Activated B cell treated with CpG ODN at 0.5 μM for 24 hours (primary cell): ENCODE data around the gene RNF19B. TPM values are rescaled to one million over a fixed set of nuclear protein-coding genes. Genes with fewer than 3 reads are reported as not detected.

Experiments
- ATAC-seq: fragments of 200-7000 bp; cut with Tn5 transposase; one replicate; pipeline ENCODE4 v1.10.0; 2021; ENCODE audit warnings: low read depth, mild to moderate bottlenecking, moderate library complexity
- CTCF ChIA-PET: fragments of 350-600 bp; sonication (Branson Sonifier 250); formaldehyde crosslinking; loops from one replicate; lab custom pipeline; 2021; ENCODE audit warnings: antibody characterized with exemption; lab: Charles Lee
- POLR2A ChIA-PET: fragments of 350-600 bp; sonication (Branson Sonifier 250); formaldehyde crosslinking; loops from one replicate; lab custom pipeline; 2021; ENCODE audit warnings: antibody characterized with exemption; lab: Charles Lee
- DNase-seq: peaks from one replicate; pipeline ENCODE4 v3.0.0; 2022
- H3K27ac Mint-ChIP-seq: one replicate; pipeline ENCODE4 v1.8.0; 2020; ENCODE audit warnings: mixed read lengths
- H3K27me3 Mint-ChIP-seq: one replicate; pipeline ENCODE4 v1.8.0; 2021; ENCODE audit warnings: mixed read lengths
- H3K36me3 Mint-ChIP-seq: one replicate; pipeline ENCODE4 v1.8.0; 2021; ENCODE audit warnings: low read depth, mixed read lengths
- H3K4me1 Mint-ChIP-seq: one replicate; pipeline ENCODE4 v1.8.0; 2021; ENCODE audit warnings: mixed read lengths
- H3K4me3 Mint-ChIP-seq: one replicate; pipeline ENCODE4 v1.8.0; 2020; ENCODE audit warnings: mild to moderate bottlenecking, mixed read lengths
- H3K9me3 Mint-ChIP-seq: one replicate; pipeline ENCODE4 v1.8.0; 2020; ENCODE audit warnings: mixed read lengths
- intact Hi-C: fragments of 100-400 bp; cut with micrococcal nuclease; formaldehyde crosslinking; loops from one replicate; pipeline ENCODE4 v1.15.1; 2024
- total RNA-seq: library from RNA; stranded (reverse); gene quantifications from 2 replicates; pipeline ENCODE4 v1.2.3, GENCODE V29; 2022
- TF ChIP-seq, protein P1 (sequence below): fragments of 200-600 bp; IDR thresholded peaks from one replicate; pipeline ENCODE4 v1.8.0; 2022; ENCODE audit warnings: antibody characterized with exemption, mild to moderate bottlenecking

RNF19B gene
- total RNA-seq, 1 donor from 2014 or later: 23.6 TPM

DNA sequence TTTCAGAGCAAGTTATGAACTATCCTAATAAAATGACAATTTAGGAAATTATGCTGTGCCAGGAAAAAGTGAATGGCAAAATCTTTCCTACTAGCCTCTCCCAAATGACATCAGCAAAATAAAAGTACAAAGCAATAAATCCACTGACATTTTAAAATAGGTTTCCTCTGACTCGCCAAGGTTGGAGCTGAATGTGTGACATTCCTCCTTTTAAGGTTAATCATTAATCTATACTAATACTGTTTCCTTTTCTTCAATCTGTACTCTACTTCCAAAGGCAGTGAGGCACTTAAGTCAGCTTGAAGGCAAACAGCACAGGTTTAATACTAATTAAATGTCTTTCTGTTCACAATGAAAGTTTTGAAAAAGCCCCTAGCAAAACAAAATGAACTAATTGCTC, 15.7 kb downstream of the RNF19B start:
- no peaks in the 10 kb centered on the region for H3K27me3 Mint-ChIP-seq
- H3K4me1 Mint-ChIP-seq: peaks cover 37% of the 10 kb centered on the region
- POLR2A ChIA-PET: interaction anchor here (1.0 to 3.8 kb wide), 2 partner anchors 15 to 67 kb away, joined by 4 to 20 read pairs; partner anchors contain the start of gene RNF19B
- peaks cover 60% of the 10 kb centered on the region for H3K36me3 Mint-ChIP-seq
- intact Hi-C loops: loop anchor here (2.0 kb wide), 1 partner anchor 14 kb away; no protein-coding TSS in a partner anchor
- CTCF ChIA-PET: interaction anchor here (1.1 kb wide), 1 partner anchor 58 kb away, joined by 3 read pairs; no protein-coding TSS in a partner anchor
- DNase-seq (no peak), ATAC-seq (no peak)
- no peak overlapping the region for H3K4me3 Mint-ChIP-seq
- no peak overlapping the region for H3K27ac Mint-ChIP-seq
- TF ChIP-seq, protein P1, sequence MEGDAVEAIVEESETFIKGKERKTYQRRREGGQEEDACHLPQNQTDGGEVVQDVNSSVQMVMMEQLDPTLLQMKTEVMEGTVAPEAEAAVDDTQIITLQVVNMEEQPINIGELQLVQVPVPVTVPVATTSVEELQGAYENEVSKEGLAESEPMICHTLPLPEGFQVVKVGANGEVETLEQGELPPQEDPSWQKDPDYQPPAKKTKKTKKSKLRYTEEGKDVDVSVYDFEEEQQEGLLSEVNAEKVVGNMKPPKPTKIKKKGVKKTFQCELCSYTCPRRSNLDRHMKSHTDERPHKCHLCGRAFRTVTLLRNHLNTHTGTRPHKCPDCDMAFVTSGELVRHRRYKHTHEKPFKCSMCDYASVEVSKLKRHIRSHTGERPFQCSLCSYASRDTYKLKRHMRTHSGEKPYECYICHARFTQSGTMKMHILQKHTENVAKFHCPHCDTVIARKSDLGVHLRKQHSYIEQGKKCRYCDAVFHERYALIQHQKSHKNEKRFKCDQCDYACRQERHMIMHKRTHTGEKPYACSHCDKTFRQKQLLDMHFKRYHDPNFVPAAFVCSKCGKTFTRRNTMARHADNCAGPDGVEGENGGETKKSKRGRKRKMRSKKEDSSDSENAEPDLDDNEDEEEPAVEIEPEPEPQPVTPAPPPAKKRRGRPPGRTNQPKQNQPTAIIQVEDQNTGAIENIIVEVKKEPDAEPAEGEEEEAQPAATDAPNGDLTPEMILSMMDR: no peak
- H3K9me3 Mint-ChIP-seq: no peaks in the 10 kb centered on the region

DNA sequence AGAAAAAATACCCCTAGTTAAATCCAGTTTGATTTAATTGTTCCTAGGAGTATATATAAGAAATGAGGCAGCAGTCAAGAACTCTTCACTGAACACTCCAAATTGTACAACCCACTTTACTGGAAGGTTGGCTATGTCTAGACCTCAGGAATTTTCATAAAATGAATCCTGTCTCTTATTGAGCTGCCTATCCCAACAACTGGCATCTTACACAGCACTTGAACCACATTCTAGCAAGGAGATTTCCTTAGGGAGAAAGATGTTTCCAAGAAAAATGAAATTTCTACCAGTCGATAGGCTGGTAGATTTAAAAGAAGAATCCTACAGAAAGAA, 16.3 kb downstream of the RNF19B start:
- ChIA-PET CTCF (interaction anchor here (1.1 kb wide), 1 partner anchor 59 kb away, joined by 3 read pairs; no protein-coding TSS in a partner anchor), POLR2A (interaction anchor here (1.0 to 3.8 kb wide), 2 partner anchors 16 to 67 kb away, joined by 4 to 20 read pairs; partner anchors contain the start of gene RNF19B)
- H3K4me1 Mint-ChIP-seq: peaks cover 34% of the 10 kb centered on the region
- intact Hi-C loops: loop anchor here (2.0 kb wide), 1 partner anchor 14 kb away; no protein-coding TSS in a partner anchor
- peaks cover 63% of the 10 kb centered on the region for H3K36me3 Mint-ChIP-seq
- H3K9me3 Mint-ChIP-seq: no peaks in the 10 kb centered on the region
- no peak overlapping the region for H3K27ac Mint-ChIP-seq
- TF ChIP-seq, protein P1: no peak
- no peaks in the 10 kb centered on the region for H3K27me3 Mint-ChIP-seq
- ATAC-seq (no peak), DNase-seq (no peak)
- H3K4me3 Mint-ChIP-seq: no peak overlapping the region

DNA sequence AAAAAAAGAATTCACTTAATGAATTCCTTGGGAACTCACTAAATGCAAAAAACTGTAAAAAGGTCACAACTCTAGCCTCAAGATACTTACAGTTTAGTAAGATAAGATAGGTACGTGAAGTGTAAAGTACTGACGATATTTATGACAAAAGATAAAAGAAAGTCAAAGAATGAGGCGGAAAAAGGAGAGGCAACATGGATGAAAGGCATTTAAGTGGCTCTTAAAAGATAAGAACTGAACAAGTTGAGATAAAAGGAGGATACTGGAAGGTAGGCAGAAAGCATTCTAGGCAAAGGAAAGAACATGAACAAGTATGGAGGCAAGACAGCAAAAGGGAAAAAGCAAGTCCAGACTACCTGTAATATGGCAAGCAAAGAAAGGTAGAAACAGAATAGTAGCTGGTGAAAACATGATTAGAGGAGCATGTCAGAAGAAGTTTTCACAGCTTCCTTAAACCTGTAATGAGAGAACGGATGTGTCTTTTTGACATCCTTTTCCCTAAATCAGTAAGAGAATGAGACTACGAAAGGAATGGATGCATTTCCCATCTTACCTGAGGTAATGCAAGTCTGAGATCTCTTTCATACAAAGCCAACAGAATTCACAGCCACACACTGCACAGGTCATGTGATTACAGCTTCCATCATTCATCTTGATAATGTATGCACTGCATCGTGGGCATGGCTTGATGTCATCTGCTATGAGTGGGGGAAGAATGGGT, 16.8 kb downstream of the RNF19B start:
- Mint-ChIP-seq H3K4me3 (no peak overlapping the region), H3K36me3 (peaks cover 64% of the 10 kb centered on the region), H3K9me3 (no peaks in the 10 kb centered on the region), H3K4me1 (peaks cover 30% of the 10 kb centered on the region), H3K27me3 (no peaks in the 10 kb centered on the region), H3K27ac (no peak overlapping the region)
- ATAC-seq: no peak
- TF ChIP-seq, protein P1: no peak
- ChIA-PET CTCF (interaction anchor here (1.1 kb wide), 1 partner anchor 59 kb away, joined by 3 read pairs; no protein-coding TSS in a partner anchor), POLR2A (interaction anchor here (0.7 to 3.8 kb wide), 3 partner anchors 16 to 68 kb away, joined by 4 to 20 read pairs (median 5); partner anchors contain the start of gene RNF19B)
- DNase-seq: no peak
- intact Hi-C loops: loop anchor here (2.0 kb wide), 1 partner anchor 15 kb away; no protein-coding TSS in a partner anchor

DNA sequence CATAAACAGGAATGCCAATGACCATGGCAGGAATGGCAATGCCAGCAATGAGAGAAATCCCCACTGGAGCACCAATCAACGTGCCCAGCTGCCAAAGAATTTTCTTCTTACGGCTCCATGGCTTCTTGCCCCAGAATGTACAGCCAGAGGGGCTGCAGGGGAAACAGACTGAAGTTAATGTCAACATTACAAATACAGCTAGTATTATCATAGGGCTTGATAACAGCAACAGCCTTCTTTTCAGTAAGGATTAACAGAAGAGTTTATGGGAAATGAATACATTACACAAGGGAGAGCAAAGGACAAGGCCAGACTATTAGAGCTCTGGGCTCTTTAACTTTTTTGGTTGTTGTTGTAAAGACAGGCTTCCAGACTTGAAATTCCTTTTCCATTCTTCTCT, 18.2 kb downstream of the RNF19B start:
- intact Hi-C loops: no loop called here
- ATAC-seq: no peak
- no peaks in the 10 kb centered on the region for H3K9me3 Mint-ChIP-seq
- H3K4me3 Mint-ChIP-seq: no peak overlapping the region
- CTCF ChIA-PET: no interaction called here
- H3K27ac Mint-ChIP-seq: no peak overlapping the region
- POLR2A ChIA-PET: no interaction called here
- H3K27me3 Mint-ChIP-seq: no peaks in the 10 kb centered on the region
- peaks cover 27% of the 10 kb centered on the region for H3K4me1 Mint-ChIP-seq
- no peak for DNase-seq
- peaks cover 71% of the 10 kb centered on the region for H3K36me3 Mint-ChIP-seq
- TF ChIP-seq, protein P1: no peak

DNA sequence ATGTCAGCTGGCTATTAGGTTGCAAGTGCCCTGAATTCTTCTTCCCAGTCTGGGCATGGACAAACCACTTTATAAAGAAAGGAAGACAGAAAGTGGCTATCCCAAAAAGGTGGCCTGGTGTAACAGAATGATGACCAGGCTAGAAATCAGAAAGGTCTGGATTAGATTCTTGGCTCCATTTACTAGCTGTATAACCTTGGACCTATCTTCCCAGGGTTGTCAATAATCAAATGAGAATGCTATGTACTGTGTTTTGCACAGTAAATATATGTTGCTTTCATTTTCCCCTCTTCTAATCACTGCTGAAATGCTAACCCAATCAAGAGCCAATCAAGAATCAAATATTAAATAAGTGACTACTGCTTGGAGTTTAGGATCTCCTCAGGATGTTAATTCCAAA, 20.4 kb downstream of the RNF19B start:
- TF ChIP-seq, protein P1: no peak
- ATAC-seq (no peak), DNase-seq (no peak)
- ChIA-PET POLR2A (interaction anchor here (0.7 kb wide), 1 partner anchor 52 kb away, joined by 3 read pairs; no protein-coding TSS in a partner anchor), CTCF (interaction anchor here (1.6 kb wide), 1 partner anchor 111 kb away, joined by 3 read pairs; no protein-coding TSS in a partner anchor)
- no peak overlapping the region for H3K27ac Mint-ChIP-seq
- H3K36me3 Mint-ChIP-seq: peaks cover 84% of the 10 kb centered on the region
- H3K27me3 Mint-ChIP-seq: no peaks in the 10 kb centered on the region
- H3K4me1 Mint-ChIP-seq: peaks cover 8% of the 10 kb centered on the region
- no peaks in the 10 kb centered on the region for H3K9me3 Mint-ChIP-seq
- no peak overlapping the region for H3K4me3 Mint-ChIP-seq
- intact Hi-C loops: no loop called here
